Thyroid gland (tissue), 4 donors: ENCODE data around the gene VIL1.

ENCODE experiments used
- CTCF ChIP-seq, 6 experiments: fragments of 200-600 bp in 3 of 6; fragments of 450-650 bp in 3 of 6; sonication (generic) in 3 of 6; IDR thresholded peaks; one replicate each; pipeline ENCODE4 v1.5.1; 2016 to 2019; ENCODE audit warnings: antibody characterized with exemption in 6 of 6, mild to moderate bottlenecking in 2 of 6, inconsistent platforms in 1 of 6, moderate library complexity in 1 of 6
- POLR2A ChIP-seq, 2 donors: fragments of 450-650 bp; IDR thresholded peaks; one replicate each; pipeline ENCODE4 v1.6.1; 2017; ENCODE audit warnings: antibody characterized with exemption in 2 of 2, mild to moderate bottlenecking in 2 of 2, moderate library complexity in 1 of 2

GRCh38 chr2:218428846-218429558, 10.1 kb downstream of the VIL1 start:
- no peak for TF ChIP-seq CTCF (IDR thresholded peaks at IDR 0.05)
- TF ChIP-seq POLR2A (IDR thresholded peaks at IDR 0.05), result no peak
